ENCODE results near the gene KDM4C. TPM values are rescaled to one million over a fixed set of nuclear protein-coding genes. Genes with fewer than 3 reads are reported as not detected.

Gene KDM4C
- total and polyA plus RNA-seq, 2 of the 13 experiments (the other 11 are each of a cell fraction or from before 2014, with no cell fraction given): 19.4 to 23.6 TPM

GRCh38 chr9:7117676-7118561 is 360.1 kb downstream of the KDM4C start:
- WGBS (ENCODE audit: low lambda C conversion rate): 87% methylated on average over 6 of the region's 6 CpGs
- Histone ChIP-seq H4K20me1 (ENCODE audit: insufficient read depth, low read length) (no peaks in the 10 kb centered on the region), H3K9me3 (ENCODE audit: low read length) (no peaks in the 10 kb centered on the region), H3K79me2 (ENCODE audit: insufficient read depth, low read length) (no peaks in the 10 kb centered on the region), H3K36me3 (replicated peaks in 1 of 2; ENCODE audit: control insufficient read depth in 1 of 2, insufficient read depth in 2 of 2, low read length in 2 of 2) (peaks cover 3 to 6% of the 10 kb centered on the region in 2 experiments; a peak in 3 of 5 replicates), H3K9ac (ENCODE audit: insufficient read depth, low read depth, low read length) (no peak overlapping the region), H2AFZ (ENCODE audit: low read length) (no peak overlapping the region), H3K27me3 (ENCODE audit: control insufficient read depth in 1 of 2, insufficient read depth in 2 of 2, low read length in 2 of 2) (no peaks in the 10 kb centered on the region), H3K27ac (ENCODE audit: extremely low read length, insufficient read depth, low read length) (no peak overlapping the region), H3K4me1 (ENCODE audit: insufficient read depth, low read length) (no peaks in the 10 kb centered on the region), H3K4me2 (ENCODE audit: low read depth, low read length) (no peak overlapping the region), H3K4me3 (replicated peaks in 1 of 3; ENCODE audit: insufficient read depth in 1 of 3, low read depth in 2 of 3, low read length in 3 of 3) (no peak overlapping the region)
- DNase-seq (ENCODE audit: low spot score) (no peak), FAIRE-seq (no peak), ATAC-seq (no peak)
- CTCF ChIA-PET (ENCODE audit: low intra/inter-chr PET ratio, low total read pairs): no interaction called here
- no TSS peak for BruUV-seq (replicated peaks)
- POLR2A ChIA-PET: no interaction called here
- TF ChIP-seq RBM39 (IDR thresholded peaks at IDR 0.05; ENCODE audit: low read depth, low read length, poor library complexity, severe bottlenecking) (no peak), ZNF891 (CRISPR knock-in tag; IDR thresholded peaks at IDR 0.05) (no peak), ZNF607 (CRISPR knock-in tag; IDR thresholded peaks at IDR 0.05; ENCODE audit: borderline replicate concordance) (no peak), SKI (IDR thresholded peaks at IDR 0.05; ENCODE audit: partially characterized antibody) (no peak)
- TF ChIP-seq, protein P1, sequence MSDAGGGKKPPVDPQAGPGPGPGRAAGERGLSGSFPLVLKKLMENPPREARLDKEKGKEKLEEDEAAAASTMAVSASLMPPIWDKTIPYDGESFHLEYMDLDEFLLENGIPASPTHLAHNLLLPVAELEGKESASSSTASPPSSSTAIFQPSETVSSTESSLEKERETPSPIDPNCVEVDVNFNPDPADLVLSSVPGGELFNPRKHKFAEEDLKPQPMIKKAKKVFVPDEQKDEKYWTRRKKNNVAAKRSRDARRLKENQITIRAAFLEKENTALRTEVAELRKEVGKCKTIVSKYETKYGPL (CRISPR knock-in tag; IDR thresholded peaks at IDR 0.05): no peak
- TF ChIP-seq, protein P2, sequence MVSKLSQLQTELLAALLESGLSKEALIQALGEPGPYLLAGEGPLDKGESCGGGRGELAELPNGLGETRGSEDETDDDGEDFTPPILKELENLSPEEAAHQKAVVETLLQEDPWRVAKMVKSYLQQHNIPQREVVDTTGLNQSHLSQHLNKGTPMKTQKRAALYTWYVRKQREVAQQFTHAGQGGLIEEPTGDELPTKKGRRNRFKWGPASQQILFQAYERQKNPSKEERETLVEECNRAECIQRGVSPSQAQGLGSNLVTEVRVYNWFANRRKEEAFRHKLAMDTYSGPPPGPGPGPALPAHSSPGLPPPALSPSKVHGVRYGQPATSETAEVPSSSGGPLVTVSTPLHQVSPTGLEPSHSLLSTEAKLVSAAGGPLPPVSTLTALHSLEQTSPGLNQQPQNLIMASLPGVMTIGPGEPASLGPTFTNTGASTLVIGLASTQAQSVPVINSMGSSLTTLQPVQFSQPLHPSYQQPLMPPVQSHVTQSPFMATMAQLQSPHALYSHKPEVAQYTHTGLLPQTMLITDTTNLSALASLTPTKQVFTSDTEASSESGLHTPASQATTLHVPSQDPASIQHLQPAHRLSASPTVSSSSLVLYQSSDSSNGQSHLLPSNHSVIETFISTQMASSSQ (IDR thresholded peaks at IDR 0.05; ENCODE audit: low read depth): no peak
- TF ChIP-seq, protein P2 (CRISPR knock-in tag; IDR thresholded peaks at IDR 0.05; ENCODE audit: borderline replicate concordance): no peak
- intact Hi-C loops (cut with micrococcal nuclease; ENCODE audit: unreplicated experiment): no loop called here
- in situ Hi-C loops (cut with HindIII; ENCODE audit: extremely low pct_ligation_motif_present, low pct_unique_long_range_greater_than_20kb): no loop called here
